Measurements from ENCODE around the gene PHF21A. TPM values are rescaled to one million over a fixed set of nuclear protein-coding genes. Genes with fewer than 3 reads are reported as not detected.

Gene PHF21A
- polyA plus RNA-seq, 3 donors = 6.2 to 95.2 (median 14.0) TPM

DNA sequence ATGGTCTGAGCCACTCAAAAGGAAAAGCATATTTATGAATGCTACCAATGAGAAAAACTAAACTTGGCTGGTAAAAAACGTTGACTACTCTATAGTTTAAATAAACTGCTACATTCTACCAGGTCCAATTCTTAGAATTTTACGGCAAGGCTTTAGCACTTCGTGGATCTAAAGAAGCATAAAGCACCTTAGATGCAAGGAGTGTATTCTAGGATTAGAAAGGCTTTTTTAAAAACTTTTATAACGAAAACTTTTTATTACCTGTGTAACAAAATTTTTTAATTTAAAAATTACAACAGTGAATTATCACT lies 13.9 kb downstream of the PHF21A start:
- peaks cover 26% of the 10 kb centered on the region for H3K4me1 Mint-ChIP-seq
- peaks cover 0 to 1% (median 0%) of the 10 kb centered on the region in 3 donors for H3K27me3 Mint-ChIP-seq (ENCODE audit: low read depth in 3 of 3)
- H3K9me3 Mint-ChIP-seq = no peaks in the 10 kb centered on the region
- H3K4me2 ChIP-seq (replicated peaks; ENCODE audit: extremely low read depth, low read length, poor library complexity, severe bottlenecking) = no peak overlapping the region
- H3K79me2 ChIP-seq (ENCODE audit: insufficient read depth, low read length) = peaks cover 99% of the 10 kb centered on the region
- intact Hi-C loops (cut with micrococcal nuclease) = no loop called here
- DNase-seq = no peak
- H3K27ac Mint-ChIP-seq = no peak overlapping the region
- no peaks in the 10 kb centered on the region for H3K9me3 ChIP-seq (replicated peaks in 1 of 2; ENCODE audit: control insufficient read depth in 1 of 2, insufficient read depth in 1 of 2, low read length in 2 of 2)
- TF ChIP-seq, protein P1, sequence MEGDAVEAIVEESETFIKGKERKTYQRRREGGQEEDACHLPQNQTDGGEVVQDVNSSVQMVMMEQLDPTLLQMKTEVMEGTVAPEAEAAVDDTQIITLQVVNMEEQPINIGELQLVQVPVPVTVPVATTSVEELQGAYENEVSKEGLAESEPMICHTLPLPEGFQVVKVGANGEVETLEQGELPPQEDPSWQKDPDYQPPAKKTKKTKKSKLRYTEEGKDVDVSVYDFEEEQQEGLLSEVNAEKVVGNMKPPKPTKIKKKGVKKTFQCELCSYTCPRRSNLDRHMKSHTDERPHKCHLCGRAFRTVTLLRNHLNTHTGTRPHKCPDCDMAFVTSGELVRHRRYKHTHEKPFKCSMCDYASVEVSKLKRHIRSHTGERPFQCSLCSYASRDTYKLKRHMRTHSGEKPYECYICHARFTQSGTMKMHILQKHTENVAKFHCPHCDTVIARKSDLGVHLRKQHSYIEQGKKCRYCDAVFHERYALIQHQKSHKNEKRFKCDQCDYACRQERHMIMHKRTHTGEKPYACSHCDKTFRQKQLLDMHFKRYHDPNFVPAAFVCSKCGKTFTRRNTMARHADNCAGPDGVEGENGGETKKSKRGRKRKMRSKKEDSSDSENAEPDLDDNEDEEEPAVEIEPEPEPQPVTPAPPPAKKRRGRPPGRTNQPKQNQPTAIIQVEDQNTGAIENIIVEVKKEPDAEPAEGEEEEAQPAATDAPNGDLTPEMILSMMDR (IDR thresholded peaks at IDR 0.05) = no peak
- no peak overlapping the region for H2AFZ ChIP-seq (ENCODE audit: insufficient read depth, low read depth, low read length, poor library complexity, severe bottlenecking)
- WGBS (ENCODE audit: insufficient coverage) = no CpG with 5 or more reads among the region's 4 CpGs
- H3K27me3 ChIP-seq (ENCODE audit: control insufficient read depth in 2 of 2, insufficient read depth in 2 of 2, low read length in 2 of 2) = no peaks in the 10 kb centered on the region
- no peak overlapping the region for H3K4me3 ChIP-seq (replicated peaks in 1 of 3; ENCODE audit: low read depth in 2 of 3, low read length in 3 of 3)
- no peak overlapping the region for H3K27ac ChIP-seq (ENCODE audit: low read depth in 1 of 2, low read length in 2 of 2)
- no peak overlapping the region for H3K4me3 Mint-ChIP-seq
- no peaks in the 10 kb centered on the region for H3K4me1 ChIP-seq (ENCODE audit: control insufficient read depth in 1 of 2, insufficient read depth in 2 of 2, low read length in 2 of 2)
- no peak overlapping the region for H3K9ac ChIP-seq (ENCODE audit: insufficient read depth, low read length, poor library complexity, severe bottlenecking)
- peaks cover 97% of the 10 kb centered on the region for H4K20me1 ChIP-seq (ENCODE audit: insufficient read depth, low read length)
- no peaks in the 10 kb centered on the region for H3K36me3 ChIP-seq (replicated peaks in 1 of 2; ENCODE audit: control insufficient read depth in 1 of 2, insufficient read depth in 2 of 2, low read length in 2 of 2)
- H3K36me3 Mint-ChIP-seq = peaks cover 5 to 8% of the 10 kb centered on the region in 2 donors

- no peak overlapping the region for H3K4me3 Mint-ChIP-seq
- peaks cover 0 to 1% (median 0%) of the 10 kb centered on the region in 3 donors for H3K27me3 Mint-ChIP-seq (ENCODE audit: low read depth in 3 of 3)
- no peak overlapping the region for H2AFZ ChIP-seq (ENCODE audit: insufficient read depth, low read depth, low read length, poor library complexity, severe bottlenecking)
- no peaks in the 10 kb centered on the region for H3K9me3 Mint-ChIP-seq
- peak overlapping the region in 1 of 2 donors; percentile 17 for H3K27ac ChIP-seq (ENCODE audit: low read depth in 1 of 2, low read length in 2 of 2)
- H3K27me3 ChIP-seq (ENCODE audit: control insufficient read depth in 2 of 2, insufficient read depth in 2 of 2, low read length in 2 of 2) = no peaks in the 10 kb centered on the region
- no peaks in the 10 kb centered on the region for H3K4me1 ChIP-seq (ENCODE audit: control insufficient read depth in 1 of 2, insufficient read depth in 2 of 2, low read length in 2 of 2)
- no peak overlapping the region for H3K4me3 ChIP-seq (replicated peaks in 1 of 3; ENCODE audit: low read depth in 2 of 3, low read length in 3 of 3)
- peaks cover 5 to 8% of the 10 kb centered on the region in 2 donors for H3K36me3 Mint-ChIP-seq
- peaks cover 99% of the 10 kb centered on the region for H3K79me2 ChIP-seq (ENCODE audit: insufficient read depth, low read length)
- H3K36me3 ChIP-seq (replicated peaks in 1 of 2; ENCODE audit: control insufficient read depth in 1 of 2, insufficient read depth in 2 of 2, low read length in 2 of 2) = no peaks in the 10 kb centered on the region
- DNase-seq = no peak
- no peaks in the 10 kb centered on the region for H3K9me3 ChIP-seq (replicated peaks in 1 of 2; ENCODE audit: control insufficient read depth in 1 of 2, insufficient read depth in 1 of 2, low read length in 2 of 2)
- TF ChIP-seq, protein P1 (IDR thresholded peaks at IDR 0.05) = no peak
- H3K27ac Mint-ChIP-seq = peak overlapping the region in 3 of 7 donors; percentile 21 to 73 (median 23)
- H3K9ac ChIP-seq (ENCODE audit: insufficient read depth, low read length, poor library complexity, severe bottlenecking) = no peak overlapping the region
- whole genome bisulfite sequencing (ENCODE audit: insufficient coverage) = 60% methylated on average over 1 of the region's 5 CpGs
- intact Hi-C loops (cut with micrococcal nuclease) = no loop called here
- peaks cover 97% of the 10 kb centered on the region for H4K20me1 ChIP-seq (ENCODE audit: insufficient read depth, low read length)
- H3K4me2 ChIP-seq (replicated peaks; ENCODE audit: extremely low read depth, low read length, poor library complexity, severe bottlenecking) = no peak overlapping the region
- H3K4me1 Mint-ChIP-seq = peaks cover 26% of the 10 kb centered on the region
Observed at GRCh38 chr11:46106530-46107407, 14.5 kb downstream of the PHF21A start.

All from CD14-positive monocyte (primary cell).